HCT116 (cell line): ENCODE data around the gene UCHL3.

Experiments
- EGR1 ChIP-seq: IDR thresholded peaks from 2 replicates; pipeline ENCODE4 v1.6.1; 2012; ENCODE audit warnings: low read depth
- ELF1 ChIP-seq: IDR thresholded peaks from 2 replicates; pipeline ENCODE4 v1.6.1; 2012; ENCODE audit warnings: low read depth, borderline replicate concordance
- POLR2A ChIP-seq: IDR thresholded peaks from 2 replicates; pipeline ENCODE4 v1.7.0; 2011; ENCODE audit warnings: borderline replicate concordance; ENCODE audit not compliant: insufficient read depth, insufficient read length; ENCODE audit errors: extremely low read depth
- POLR2AphosphoS5 ChIP-seq: IDR thresholded peaks from 2 replicates; pipeline ENCODE4 v1.6.1; 2011; ENCODE audit warnings: mild to moderate bottlenecking, low read depth, low read length, moderate library complexity
- RAD21 ChIP-seq: IDR thresholded peaks from 2 replicates; pipeline ENCODE4 v1.6.1; 2012; ENCODE audit warnings: low read depth, mild to moderate bottlenecking
- SRF ChIP-seq: IDR thresholded peaks from 2 replicates; pipeline ENCODE4 v1.6.1; 2012; ENCODE audit warnings: low read depth
- YY1 ChIP-seq: IDR thresholded peaks from 2 replicates; pipeline ENCODE4 v1.6.1; 2011; ENCODE audit warnings: low read length, low read depth, moderate library complexity, mild to moderate bottlenecking; ENCODE audit not compliant: insufficient replicate concordance; ENCODE audit errors: extremely low read depth
- ZNF274 ChIP-seq: fragments of 200-500 bp; sonication (Bioruptor generic); IDR thresholded peaks from 2 replicates; pipeline ENCODE4 v1.6.1; 2014; ENCODE audit warnings: mild to moderate bottlenecking, low read depth, low read length, inconsistent platforms
- TF ChIP-seq, protein P1 (sequence below), 3 experiments: fragments of 200-600 bp in 1 of 3; sonication (generic) in 1 of 3; IDR thresholded peaks in 2 of 3; conservative IDR thresholded peaks in 1 of 3; 2 replicates each; pipeline ENCODE4 v1.5.1; 2012 to 2017; ENCODE audit warnings: low read depth in 2 of 3, low read length in 2 of 3, antibody characterized with exemption in 1 of 3, borderline replicate concordance in 1 of 3, control low read depth in 1 of 3, mild to moderate bottlenecking in 1 of 3, mixed read lengths in 1 of 3, mixed run types in 1 of 3, moderate library complexity in 1 of 3; ENCODE audit not compliant: insufficient read depth in 1 of 3
- TF ChIP-seq, protein P2 (sequence below): IDR thresholded peaks from 2 replicates; pipeline ENCODE4 v1.6.1; 2012

GRCh38 chr13:75652726-75653125, 103.1 kb downstream of the UCHL3 start:
- TF ChIP-seq SRF = no peak
- TF ChIP-seq, protein P1, sequence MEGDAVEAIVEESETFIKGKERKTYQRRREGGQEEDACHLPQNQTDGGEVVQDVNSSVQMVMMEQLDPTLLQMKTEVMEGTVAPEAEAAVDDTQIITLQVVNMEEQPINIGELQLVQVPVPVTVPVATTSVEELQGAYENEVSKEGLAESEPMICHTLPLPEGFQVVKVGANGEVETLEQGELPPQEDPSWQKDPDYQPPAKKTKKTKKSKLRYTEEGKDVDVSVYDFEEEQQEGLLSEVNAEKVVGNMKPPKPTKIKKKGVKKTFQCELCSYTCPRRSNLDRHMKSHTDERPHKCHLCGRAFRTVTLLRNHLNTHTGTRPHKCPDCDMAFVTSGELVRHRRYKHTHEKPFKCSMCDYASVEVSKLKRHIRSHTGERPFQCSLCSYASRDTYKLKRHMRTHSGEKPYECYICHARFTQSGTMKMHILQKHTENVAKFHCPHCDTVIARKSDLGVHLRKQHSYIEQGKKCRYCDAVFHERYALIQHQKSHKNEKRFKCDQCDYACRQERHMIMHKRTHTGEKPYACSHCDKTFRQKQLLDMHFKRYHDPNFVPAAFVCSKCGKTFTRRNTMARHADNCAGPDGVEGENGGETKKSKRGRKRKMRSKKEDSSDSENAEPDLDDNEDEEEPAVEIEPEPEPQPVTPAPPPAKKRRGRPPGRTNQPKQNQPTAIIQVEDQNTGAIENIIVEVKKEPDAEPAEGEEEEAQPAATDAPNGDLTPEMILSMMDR (IDR thresholded peaks at IDR 0.05 in 2 of 3, conservative IDR thresholded peaks at IDR 0.05 in 1 of 3; ENCODE audit: borderline replicate concordance in 1 of 3, insufficient read depth in 1 of 3, low read depth in 2 of 3, low read length in 2 of 3) = no peak
- TF ChIP-seq POLR2A = no peak
- TF ChIP-seq RAD21 = no peak
- TF ChIP-seq POLR2AphosphoS5 = no peak
- TF ChIP-seq, protein P2, sequence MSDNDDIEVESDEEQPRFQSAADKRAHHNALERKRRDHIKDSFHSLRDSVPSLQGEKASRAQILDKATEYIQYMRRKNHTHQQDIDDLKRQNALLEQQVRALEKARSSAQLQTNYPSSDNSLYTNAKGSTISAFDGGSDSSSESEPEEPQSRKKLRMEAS = no peak
- TF ChIP-seq ZNF274 = no peak
- TF ChIP-seq EGR1 = no peak
- TF ChIP-seq ELF1 = no peak
- no peak for TF ChIP-seq YY1
